ENCODE results near the gene SPON1. TPM values are rescaled to one million over a fixed set of nuclear protein-coding genes. Genes with fewer than 3 reads are reported as not detected.
A peak's percentile ranks its signal among the peaks of the same experiment; 100 is the strongest.
"Not testable (repeated sequence)": the region's sequence is repeated elsewhere in the genome, so short reads cannot be mapped to it uniquely, and the experiment has no call there.

SPON1 gene
- total RNA-seq, 2 experiments from 2014 or later: 2.1 to 2.2 TPM

DNA sequence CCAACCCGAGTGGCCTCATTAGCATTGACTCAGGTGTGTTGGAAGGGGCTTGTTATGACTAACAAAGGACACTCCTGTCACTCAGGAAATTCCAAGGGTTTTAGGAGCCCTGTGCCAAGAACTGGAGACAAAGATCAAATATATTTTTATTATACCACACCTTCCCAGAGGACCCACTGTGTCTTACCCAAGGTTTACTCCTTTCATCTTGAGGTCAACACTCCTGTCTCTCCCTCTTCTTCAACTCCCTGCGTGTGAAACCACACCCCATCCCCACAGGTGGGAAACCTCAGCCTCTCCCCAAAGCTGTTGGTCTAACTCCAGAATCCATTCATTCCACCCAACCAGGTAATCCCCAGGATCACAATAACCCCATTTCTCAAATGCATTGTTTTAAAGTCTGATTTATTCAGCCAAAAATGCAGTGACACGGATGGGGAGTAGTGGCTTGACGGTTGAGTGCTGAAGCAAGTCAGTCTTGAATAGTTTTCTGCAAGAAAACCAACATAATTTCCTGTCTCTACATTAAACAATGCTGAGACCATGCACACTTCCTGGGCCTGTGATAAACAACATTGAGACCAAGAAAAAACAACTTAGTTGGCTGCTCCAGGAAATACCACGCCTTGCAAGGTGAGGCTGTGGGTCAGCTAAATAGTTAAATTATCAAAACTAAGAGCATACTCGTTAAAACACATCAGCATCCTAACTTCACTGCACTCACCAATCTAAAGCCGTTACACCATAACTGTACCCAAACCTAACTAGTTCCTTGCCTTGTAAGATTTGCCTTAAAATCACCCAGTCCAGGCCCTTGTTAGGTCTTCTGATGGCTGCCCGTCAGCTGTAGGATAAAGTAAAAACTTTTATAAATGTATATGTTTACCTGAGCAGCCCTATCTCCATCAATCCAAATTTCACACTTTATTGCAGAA is 38.5 kb upstream of the SPON1 start:
- TF ChIP-seq, protein P1, sequence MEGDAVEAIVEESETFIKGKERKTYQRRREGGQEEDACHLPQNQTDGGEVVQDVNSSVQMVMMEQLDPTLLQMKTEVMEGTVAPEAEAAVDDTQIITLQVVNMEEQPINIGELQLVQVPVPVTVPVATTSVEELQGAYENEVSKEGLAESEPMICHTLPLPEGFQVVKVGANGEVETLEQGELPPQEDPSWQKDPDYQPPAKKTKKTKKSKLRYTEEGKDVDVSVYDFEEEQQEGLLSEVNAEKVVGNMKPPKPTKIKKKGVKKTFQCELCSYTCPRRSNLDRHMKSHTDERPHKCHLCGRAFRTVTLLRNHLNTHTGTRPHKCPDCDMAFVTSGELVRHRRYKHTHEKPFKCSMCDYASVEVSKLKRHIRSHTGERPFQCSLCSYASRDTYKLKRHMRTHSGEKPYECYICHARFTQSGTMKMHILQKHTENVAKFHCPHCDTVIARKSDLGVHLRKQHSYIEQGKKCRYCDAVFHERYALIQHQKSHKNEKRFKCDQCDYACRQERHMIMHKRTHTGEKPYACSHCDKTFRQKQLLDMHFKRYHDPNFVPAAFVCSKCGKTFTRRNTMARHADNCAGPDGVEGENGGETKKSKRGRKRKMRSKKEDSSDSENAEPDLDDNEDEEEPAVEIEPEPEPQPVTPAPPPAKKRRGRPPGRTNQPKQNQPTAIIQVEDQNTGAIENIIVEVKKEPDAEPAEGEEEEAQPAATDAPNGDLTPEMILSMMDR (IDR thresholded peaks at IDR 0.05): no peak
- Mint-ChIP-seq H3K4me1 (ENCODE audit: low read depth) (peaks cover 70% of the 10 kb centered on the region), H3K4me3 (peak overlapping the region; percentile 83), H3K27ac (peak overlapping the region; percentile 95), H3K9me3 (peaks cover 2% of the 10 kb centered on the region), H3K27me3 (no peaks in the 10 kb centered on the region), H3K36me3 (ENCODE audit: low read depth) (no peaks in the 10 kb centered on the region)
- ChIA-PET POLR2A (interaction anchor here (0.6 to 4.7 kb wide), 8 partner anchors 16 to 55 kb away, joined by 3 to 44 read pairs (median 6); no protein-coding TSS in a partner anchor), CTCF (no interaction called here)
- H3K4me3 ChIP-seq (ENCODE audit: low read length): peak overlapping the region; percentile 17
- no peaks in the 10 kb centered on the region for H3K36me3 ChIP-seq (ENCODE audit: insufficient read depth, low read length)
- H3K4me1 ChIP-seq (ENCODE audit: insufficient read depth, low read length): peaks cover 47% of the 10 kb centered on the region
- H3K9me3 ChIP-seq (ENCODE audit: control insufficient read depth in 1 of 2, insufficient read depth in 1 of 2, low read length in 2 of 2): no peaks in the 10 kb centered on the region
- intact Hi-C loops (cut with DNase I, micrococcal nuclease): loop anchor here in 1 of 2 experiments (2.0 kb wide), 2 partner anchors 15 to 55 kb away; no protein-coding TSS in a partner anchor
- ATAC-seq (ENCODE audit: poor library complexity): peak; percentile 90
- no peaks in the 10 kb centered on the region for H3K27me3 ChIP-seq (ENCODE audit: control insufficient read depth in 1 of 2, insufficient read depth in 2 of 2, low read length in 2 of 2)
- peak overlapping the region; percentile 42 to 87 for H3K27ac ChIP-seq (ENCODE audit: low read depth in 1 of 2, low read length in 2 of 2)
- DNase-seq: peak in 12 of 14 experiments; percentile 3 to 77 (median 25)

DNA sequence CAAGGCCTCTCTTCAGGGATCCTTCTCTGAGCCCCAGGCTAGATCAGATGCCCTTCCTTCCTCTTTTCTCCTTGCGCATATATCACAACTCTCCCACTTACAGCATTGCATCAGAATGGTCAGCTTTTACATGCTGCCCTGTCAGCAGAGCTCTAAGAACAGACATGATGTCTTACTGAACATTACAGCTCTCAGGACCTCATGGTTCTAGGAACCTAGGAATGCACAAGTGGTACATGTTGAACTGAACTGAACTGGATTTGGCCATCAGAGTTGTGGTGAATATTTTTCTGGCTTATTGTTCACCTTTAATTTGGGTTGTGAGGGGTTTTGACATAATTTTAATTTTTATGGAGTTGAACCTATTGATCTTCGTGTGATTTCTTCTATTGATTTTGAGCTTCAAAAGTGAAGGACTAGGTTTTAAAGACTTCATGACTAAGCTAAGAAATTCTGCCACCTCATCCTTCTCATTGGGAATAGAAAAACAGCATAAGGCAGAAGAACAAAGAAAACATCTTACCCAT is 37.7 kb upstream of the SPON1 start:
- no peaks in the 10 kb centered on the region for H3K36me3 Mint-ChIP-seq (ENCODE audit: low read depth)
- intact Hi-C loops (cut with DNase I, micrococcal nuclease): loop anchor here in 1 of 2 experiments (2.0 kb wide), 2 partner anchors 14 to 56 kb away; no protein-coding TSS in a partner anchor
- H3K27ac ChIP-seq (ENCODE audit: low read depth in 1 of 2, low read length in 2 of 2): peak overlapping the region in 1 of 2 donors; percentile 87
- peaks cover 50% of the 10 kb centered on the region for H3K4me1 ChIP-seq (ENCODE audit: insufficient read depth, low read length)
- H3K27ac Mint-ChIP-seq: peak overlapping the region; percentile 95
- ChIA-PET POLR2A (interaction anchor here (0.6 to 4.7 kb wide), 9 partner anchors 15 to 967 kb away, joined by 3 to 44 read pairs (median 5); partner anchors contain the start of gene CYP2R1), CTCF (no interaction called here)
- no peaks in the 10 kb centered on the region for H3K9me3 ChIP-seq (ENCODE audit: control insufficient read depth in 1 of 2, insufficient read depth in 1 of 2, low read length in 2 of 2)
- no peaks in the 10 kb centered on the region for H3K36me3 ChIP-seq (ENCODE audit: insufficient read depth, low read length)
- H3K9me3 Mint-ChIP-seq: peaks cover 2% of the 10 kb centered on the region
- peak overlapping the region; percentile 83 for H3K4me3 Mint-ChIP-seq
- H3K27me3 Mint-ChIP-seq: no peaks in the 10 kb centered on the region
- H3K4me1 Mint-ChIP-seq (ENCODE audit: low read depth): peaks cover 68% of the 10 kb centered on the region
- no peak overlapping the region for H3K4me3 ChIP-seq (ENCODE audit: low read length)
- TF ChIP-seq, protein P1 (IDR thresholded peaks at IDR 0.05): no peak
- no peaks in the 10 kb centered on the region for H3K27me3 ChIP-seq (ENCODE audit: control insufficient read depth in 1 of 2, insufficient read depth in 2 of 2, low read length in 2 of 2)
- no peak for ATAC-seq (ENCODE audit: poor library complexity)
- peak in 1 of 14 experiments; percentile 11 for DNase-seq

DNA sequence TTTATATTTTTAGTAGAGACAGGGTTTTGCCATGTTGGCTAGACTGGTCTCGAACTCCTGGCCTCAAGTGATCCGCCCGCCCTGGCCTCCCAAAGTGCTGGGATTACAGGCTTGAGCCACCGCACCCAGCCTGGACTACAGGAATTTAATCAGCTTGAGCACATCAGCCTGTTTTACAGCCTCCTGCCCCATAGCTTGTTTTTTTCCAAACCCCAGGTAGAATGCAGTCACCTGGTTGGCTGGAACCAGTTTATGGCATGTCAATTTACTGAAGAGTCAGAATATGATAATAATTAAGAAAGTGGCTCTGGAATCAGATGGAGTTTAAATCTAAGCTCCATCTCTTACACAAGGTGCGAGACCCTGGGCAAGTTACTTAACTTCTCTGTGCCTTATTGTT is 36.2 kb upstream of the SPON1 start:
- H3K27me3 Mint-ChIP-seq; H3K4me3 ChIP-seq (ENCODE audit: low read length); H3K9me3 Mint-ChIP-seq; H3K27me3 ChIP-seq (ENCODE audit: control insufficient read depth in 1 of 2, insufficient read depth in 2 of 2, low read length in 2 of 2); ATAC-seq (ENCODE audit: poor library complexity); H3K36me3 ChIP-seq (ENCODE audit: insufficient read depth, low read length); H3K4me3 Mint-ChIP-seq; H3K27ac ChIP-seq (ENCODE audit: low read depth in 1 of 2, low read length in 2 of 2); H3K27ac Mint-ChIP-seq; intact Hi-C loops (cut with DNase I, micrococcal nuclease); DNase-seq; H3K9me3 ChIP-seq (ENCODE audit: control insufficient read depth in 1 of 2, insufficient read depth in 1 of 2, low read length in 2 of 2); H3K36me3 Mint-ChIP-seq (ENCODE audit: low read depth): not testable (repeated sequence)
- peaks cover 50% of the 10 kb centered on the region for H3K4me1 ChIP-seq (ENCODE audit: insufficient read depth, low read length)
- POLR2A ChIA-PET: interaction anchor here (1.4 to 4.7 kb wide), 3 partner anchors 13 to 57 kb away, joined by 4 to 44 read pairs (median 37); no protein-coding TSS in a partner anchor
- H3K4me1 Mint-ChIP-seq (ENCODE audit: low read depth): peaks cover 56% of the 10 kb centered on the region
- CTCF ChIA-PET: interaction anchor here (1.1 kb wide), 1 partner anchor 10 kb away, joined by 5 read pairs; no protein-coding TSS in a partner anchor
